RWPE2 (cell line): ENCODE data around the gene MAPK10.

Source experiments
- ATAC-seq: fragments of 200-7000 bp; cut with Tn5 transposase; 3 replicates; pipeline ENCODE4 v1.9.1; 2021; ENCODE audit warnings: low read depth
- DNase-seq: peaks from one replicate; pipeline ENCODE4 v3.0.0-alpha.2; 2020; ENCODE audit warnings: low spot score
- H3K27ac ChIP-seq: fragments of 450-650 bp; 2 replicates; pipeline ENCODE4 v1.5.1; 2017; ENCODE audit warnings: mild to moderate bottlenecking; ENCODE audit not compliant: poor library complexity, severe bottlenecking
- H3K27me3 ChIP-seq: fragments of 250-450 bp; sonication (Bioruptor Pico); 2 replicates; pipeline ENCODE4 v1.5.1; 2021; ENCODE audit warnings: mild to moderate bottlenecking, moderate library complexity; ENCODE audit not compliant: insufficient read depth, poor library complexity, severe bottlenecking
- H3K36me3 ChIP-seq: fragments of 250-450 bp; sonication (Bioruptor Pico); 2 replicates; pipeline ENCODE4 v1.5.1; 2020; ENCODE audit warnings: low read depth, mild to moderate bottlenecking, moderate library complexity
- H3K4me1 ChIP-seq: fragments of 250-450 bp; sonication (Bioruptor Pico); 2 replicates; pipeline ENCODE4 v1.5.1; 2021; ENCODE audit warnings: mild to moderate bottlenecking, moderate library complexity; ENCODE audit not compliant: insufficient read depth, poor library complexity, severe bottlenecking
- H3K4me3 ChIP-seq: fragments of 250-450 bp; sonication (Bioruptor Pico); 2 replicates; pipeline ENCODE4 v1.5.1; 2021; ENCODE audit warnings: mild to moderate bottlenecking, moderate library complexity; ENCODE audit not compliant: severe bottlenecking
- H3K9me3 ChIP-seq: fragments of 250-450 bp; sonication (Bioruptor Pico); 2 replicates; pipeline ENCODE4 v1.5.1; 2021; ENCODE audit warnings: mild to moderate bottlenecking, moderate library complexity; ENCODE audit not compliant: severe bottlenecking
- TF ChIP-seq, protein P1 (sequence below): fragments of 450-650 bp; IDR thresholded peaks from one replicate; pipeline ENCODE4 v1.5.1; 2017; ENCODE audit warnings: mild to moderate bottlenecking, moderate library complexity; ENCODE audit not compliant: poor library complexity, severe bottlenecking

The MAPK10 gene

GRCh38 chr4:86006057-86006456 lies 353.8 kb downstream of the MAPK10 start:
- H3K27ac ChIP-seq = no peak overlapping the region
- no peaks in the 10 kb centered on the region for H3K27me3 ChIP-seq
- no peaks in the 10 kb centered on the region for H3K4me1 ChIP-seq
- H3K9me3 ChIP-seq = no peaks in the 10 kb centered on the region
- H3K4me3 ChIP-seq = no peak overlapping the region
- H3K36me3 ChIP-seq = no peaks in the 10 kb centered on the region
- DNase-seq (no peak), ATAC-seq (no peak)
- TF ChIP-seq, protein P1, sequence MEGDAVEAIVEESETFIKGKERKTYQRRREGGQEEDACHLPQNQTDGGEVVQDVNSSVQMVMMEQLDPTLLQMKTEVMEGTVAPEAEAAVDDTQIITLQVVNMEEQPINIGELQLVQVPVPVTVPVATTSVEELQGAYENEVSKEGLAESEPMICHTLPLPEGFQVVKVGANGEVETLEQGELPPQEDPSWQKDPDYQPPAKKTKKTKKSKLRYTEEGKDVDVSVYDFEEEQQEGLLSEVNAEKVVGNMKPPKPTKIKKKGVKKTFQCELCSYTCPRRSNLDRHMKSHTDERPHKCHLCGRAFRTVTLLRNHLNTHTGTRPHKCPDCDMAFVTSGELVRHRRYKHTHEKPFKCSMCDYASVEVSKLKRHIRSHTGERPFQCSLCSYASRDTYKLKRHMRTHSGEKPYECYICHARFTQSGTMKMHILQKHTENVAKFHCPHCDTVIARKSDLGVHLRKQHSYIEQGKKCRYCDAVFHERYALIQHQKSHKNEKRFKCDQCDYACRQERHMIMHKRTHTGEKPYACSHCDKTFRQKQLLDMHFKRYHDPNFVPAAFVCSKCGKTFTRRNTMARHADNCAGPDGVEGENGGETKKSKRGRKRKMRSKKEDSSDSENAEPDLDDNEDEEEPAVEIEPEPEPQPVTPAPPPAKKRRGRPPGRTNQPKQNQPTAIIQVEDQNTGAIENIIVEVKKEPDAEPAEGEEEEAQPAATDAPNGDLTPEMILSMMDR = no peak

- Histone ChIP-seq H3K27me3 (no peaks in the 10 kb centered on the region), H3K36me3 (no peaks in the 10 kb centered on the region), H3K4me3 (no peak overlapping the region), H3K9me3 (no peaks in the 10 kb centered on the region), H3K4me1 (no peaks in the 10 kb centered on the region), H3K27ac (no peak overlapping the region)
- no peak for DNase-seq
- ATAC-seq = no peak
- TF ChIP-seq, protein P1 = no peak
Measured at GRCh38 chr4:86004030-86004429, 355.8 kb downstream of the MAPK10 start.

DNA sequence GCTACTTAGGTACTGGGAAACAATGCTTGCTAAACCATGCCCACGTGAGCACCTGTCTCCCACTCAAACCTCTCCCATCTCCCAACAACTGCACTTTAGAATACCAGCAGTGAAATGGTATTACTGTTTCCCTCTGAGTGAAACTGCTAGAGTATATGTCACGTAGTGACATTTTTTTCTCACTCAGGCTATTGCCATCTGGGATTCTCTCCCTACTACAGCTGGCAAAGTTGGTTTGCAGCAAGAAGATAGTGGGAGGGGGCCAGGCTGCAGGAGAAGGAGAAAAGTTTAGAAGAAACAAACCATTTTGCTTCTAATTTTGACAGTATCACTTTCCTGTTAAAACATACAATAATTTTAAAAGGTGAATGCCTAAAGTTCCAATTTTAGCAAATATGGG lies 358.3 kb downstream of the MAPK10 start:
- Histone ChIP-seq H3K9me3 (no peaks in the 10 kb centered on the region), H3K27ac (no peak overlapping the region), H3K4me1 (no peaks in the 10 kb centered on the region), H3K36me3 (no peaks in the 10 kb centered on the region), H3K4me3 (no peak overlapping the region), H3K27me3 (no peaks in the 10 kb centered on the region)
- TF ChIP-seq, protein P1 = no peak
- no peak for ATAC-seq
- DNase-seq = no peak

DNA sequence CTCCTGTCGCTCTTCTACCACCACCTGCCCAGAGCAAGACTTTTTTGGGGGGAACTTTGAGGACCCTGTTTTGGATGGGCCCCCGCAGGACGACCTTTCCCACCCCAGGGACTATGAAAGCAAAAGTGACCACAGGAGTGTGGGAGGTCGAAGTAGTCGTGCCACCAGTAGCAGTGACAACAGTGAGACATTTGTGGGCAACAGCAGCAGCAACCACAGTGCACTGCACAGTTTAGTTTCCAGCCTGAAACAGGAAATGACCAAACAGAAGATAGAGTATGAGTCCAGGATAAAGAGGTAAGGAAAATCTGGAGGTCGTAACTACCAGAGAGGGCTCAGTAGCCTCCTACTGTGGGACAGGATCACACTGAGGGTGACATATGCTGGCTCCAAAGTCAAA lies 364.5 kb downstream of the MAPK10 start:
- H3K4me1 ChIP-seq = peaks cover 4% of the 10 kb centered on the region
- ATAC-seq (no peak), DNase-seq (no peak)
- H3K27me3 ChIP-seq = no peaks in the 10 kb centered on the region
- no peak overlapping the region for H3K4me3 ChIP-seq
- H3K9me3 ChIP-seq = no peaks in the 10 kb centered on the region
- H3K36me3 ChIP-seq = no peaks in the 10 kb centered on the region
- no peak overlapping the region for H3K27ac ChIP-seq
- TF ChIP-seq, protein P1 = no peak

GRCh38 chr4:85994576-85994975 lies 365.3 kb downstream of the MAPK10 start:
- DNase-seq = no peak
- Histone ChIP-seq H3K9me3 (no peaks in the 10 kb centered on the region), H3K4me3 (no peak overlapping the region), H3K36me3 (no peaks in the 10 kb centered on the region), H3K27ac (no peak overlapping the region), H3K4me1 (peaks cover 4% of the 10 kb centered on the region), H3K27me3 (no peaks in the 10 kb centered on the region)
- TF ChIP-seq, protein P1 = no peak
- no peak for ATAC-seq
